Right cardiac atrium (tissue), 5 donors: ENCODE data around the gene HCAR2. TPM values are rescaled to one million over a fixed set of nuclear protein-coding genes. Genes with fewer than 3 reads are reported as not detected.
A peak's percentile ranks its signal among the peaks of the same experiment; 100 is the strongest.
"Not testable (repeated sequence)": the region's sequence is repeated elsewhere in the genome, so short reads cannot be mapped to it uniquely, and the experiment has no call there.

Experiments
- ATAC-seq, 2 donors: fragments of 200-7000 bp; cut with Tn5 transposase; one replicate each; pipeline versions ENCODE4 v1.8.0 to v1.9.1; 2020; ENCODE audit warnings: moderate library complexity in 2 of 2, mild to moderate bottlenecking in 1 of 2
- DNase-seq, 3 donors: peaks; one replicate each; pipeline ENCODE4 v3.0.0-alpha.2; 2020
- H3K27ac ChIP-seq: one replicate; pipeline ENCODE4 v1.5.1; 2013; ENCODE audit warnings: mild to moderate bottlenecking, low read length, control low read depth, moderate library complexity
- H3K27me3 ChIP-seq: one replicate; pipeline ENCODE4 v1.6.1; 2013; ENCODE audit not compliant: control insufficient read depth, insufficient read depth
- H3K4me1 ChIP-seq: one replicate; pipeline ENCODE4 v1.6.1; 2013; ENCODE audit warnings: low read length; ENCODE audit not compliant: control insufficient read depth, insufficient read depth
- H3K4me3 ChIP-seq: one replicate; pipeline ENCODE4 v1.5.1; 2013; ENCODE audit warnings: low read length, control low read depth
- H3K9me3 ChIP-seq: one replicate; pipeline ENCODE4 v1.6.1; 2013; ENCODE audit warnings: low read length; ENCODE audit not compliant: control insufficient read depth
- WGBS: extraction: QIAGEN DNeasy Blood & Tissue Kit; methylation state at CpG from one replicate; pipeline ENCODE4 v1.1.7; 2013; 5-methylcytosine and 5-hydroxymethylcytosine counted together
- intact Hi-C, 4 donors: fragments of 100-400 bp; cut with DNase I; formaldehyde crosslinking; loops; one replicate each; pipeline versions ENCODE4 v1.11.0 to v1.14.0; 2022 to 2023
- polyA plus RNA-seq: library from polyadenylated mRNA; stranded (reverse); fragments of 200-250 nt; gene quantifications from one replicate; pipeline ENCODE4 v1.2.3, GENCODE V29; 2013
- total RNA-seq, 4 donors: library from RNA; stranded (reverse); fragmentation: NEBNext Ultra II Directional; extraction: Animal tissue kit (Norgen Biotek cat#: 25700); gene quantifications; one replicate each; pipeline ENCODE4 v1.2.1, GENCODE V29; 2021
- donor health status: healthy with polysubstance abuse.
- donor health status: DM: no; HTN: yes; CAD: no.
- donor health status: DM: no; HTN: no; CAD: no.
- donor health status: DM: no; HTN: yes; CAD: no; lungs with severe emphysema.
- donor health status: DM: yes; HTN: yes; CAD: no.

Gene HCAR2
- total and polyA plus RNA-seq, 5 donors, result 0.16 to 0.58 TPM; not detected in 3

- H3K4me1 ChIP-seq, result no peaks in the 10 kb centered on the region
- no peak overlapping the region for H3K4me3 ChIP-seq
- no peak for ATAC-seq
- DNase-seq, result no peak
- H3K27me3 ChIP-seq, result no peaks in the 10 kb centered on the region
- intact Hi-C loops, result no loop called here
- no peaks in the 10 kb centered on the region for H3K9me3 ChIP-seq
- H3K27ac ChIP-seq, result no peak overlapping the region
- 78% methylated on average over 3 of the region's 3 CpGs for WGBS
Observed at GRCh38 chr12:122732170-122732569, 29.0 kb upstream of the HCAR2 start.

DNA sequence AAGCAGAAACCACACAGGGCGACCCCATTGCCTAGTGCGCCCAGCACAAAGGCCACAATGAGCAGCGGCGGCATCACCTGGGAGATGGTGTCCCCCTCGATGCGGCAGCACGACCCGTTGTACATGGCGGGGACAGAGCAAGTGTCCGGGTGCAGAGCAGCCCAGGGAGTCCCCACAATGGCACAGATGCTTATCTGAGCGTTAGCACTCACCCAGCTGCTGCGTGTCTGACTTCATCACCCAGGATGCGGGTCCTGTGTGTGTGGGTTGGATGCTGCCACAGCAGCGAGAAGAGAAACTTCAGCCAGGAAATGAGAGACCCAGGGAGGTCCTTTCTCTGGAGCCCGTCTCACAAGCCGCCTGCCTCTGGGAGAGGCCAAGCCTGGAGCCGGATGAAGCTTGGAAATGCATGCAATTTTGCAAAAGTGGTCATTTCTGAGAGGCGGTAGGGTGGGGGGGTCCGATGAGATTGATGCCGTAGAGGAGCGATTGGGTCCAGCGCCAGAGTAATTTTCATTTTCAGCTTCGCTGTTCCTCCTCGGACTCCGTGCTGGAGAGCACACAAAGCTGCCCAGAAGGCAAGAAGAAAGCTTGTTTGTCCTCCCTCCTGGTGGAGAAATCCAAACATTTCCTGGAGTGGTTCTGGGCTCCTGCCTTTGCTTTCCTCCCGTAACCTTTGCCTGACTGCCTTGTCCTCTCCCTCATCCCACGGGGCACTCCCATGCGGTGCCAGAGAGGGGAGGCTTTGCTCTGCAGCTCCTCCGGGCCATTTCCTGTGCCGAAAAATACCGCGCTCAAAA, 27.3 kb upstream of the HCAR2 start, which contains the start of gene HCAR1:
Gene HCAR1 (minus strand): TSS at position 630 of the 800 bp plus-strand sequence. CDS start 505 bp downstream, at position 125.
- DNase-seq (peak in 2 of 3 donors; percentile 25 to 49), ATAC-seq (peak in 1 of 2 donors; percentile 32)
- Histone ChIP-seq H3K27me3 (no peaks in the 10 kb centered on the region), H3K4me3 (peak within 1 kb of the TSS; percentile 35), H3K4me1 (no peaks in the 10 kb centered on the region), H3K9me3 (no peaks in the 10 kb centered on the region), H3K27ac (no peak within 1 kb of the TSS)
- 60% methylated on average over 32 of the region's 32 CpGs for WGBS
- intact Hi-C loops, result no loop called here

- Histone ChIP-seq H3K9me3 (no peaks in the 10 kb centered on the region), H3K4me1 (no peaks in the 10 kb centered on the region), H3K4me3 (no peak overlapping the region), H3K27me3 (no peaks in the 10 kb centered on the region), H3K27ac (no peak overlapping the region)
- intact Hi-C loops, result no loop called here
- ATAC-seq (no peak), DNase-seq (no peak)
- 90% methylated on average over 27 of the region's 27 CpGs for WGBS
Observed at GRCh38 chr12:122729583-122730214, 26.5 kb upstream of the HCAR2 start.

GRCh38 chr12:122726080-122726558, 23.0 kb upstream of the HCAR2 start:
- Histone ChIP-seq H3K27me3 (no peaks in the 10 kb centered on the region), H3K4me1 (no peaks in the 10 kb centered on the region), H3K27ac (no peak overlapping the region), H3K4me3 (no peak overlapping the region), H3K9me3 (no peaks in the 10 kb centered on the region)
- WGBS, result 50% methylated on average over 5 of the region's 5 CpGs
- DNase-seq, result no peak
- ATAC-seq, result no peak
- intact Hi-C loops, result no loop called here

DNA sequence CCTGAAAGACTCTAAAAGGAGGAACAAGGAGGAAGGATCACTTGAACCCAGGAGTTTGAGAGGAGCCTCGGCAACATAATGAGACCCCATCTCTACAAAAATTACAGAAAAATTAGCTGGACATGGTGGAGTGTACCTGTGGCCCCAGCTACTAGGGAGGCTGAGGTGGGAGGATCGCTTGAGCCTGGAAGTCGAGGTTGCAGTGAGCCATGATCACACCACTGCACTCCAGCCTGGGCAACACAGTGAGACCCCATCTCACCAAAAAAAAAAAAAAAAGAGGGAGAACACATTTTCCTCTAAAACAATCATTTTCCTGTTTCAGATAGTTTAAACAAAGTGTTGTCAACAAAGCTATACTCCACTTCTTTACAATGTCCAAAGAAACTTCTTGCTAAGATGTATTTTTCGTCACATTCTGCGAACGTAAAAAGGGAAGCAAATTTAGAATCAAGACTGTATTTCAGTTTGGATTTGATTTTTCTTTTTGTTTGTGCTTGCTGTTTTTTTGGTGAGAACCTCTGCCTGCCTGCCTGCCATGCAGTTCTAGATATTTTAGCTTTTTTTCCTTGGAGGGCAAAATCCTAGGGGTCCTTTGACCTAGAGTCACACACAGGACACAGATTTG, 22.4 kb upstream of the HCAR2 start:
- no peaks in the 10 kb centered on the region for H3K9me3 ChIP-seq
- H3K4me3 ChIP-seq, result no peak overlapping the region
- no peaks in the 10 kb centered on the region for H3K4me1 ChIP-seq
- H3K27ac ChIP-seq, result no peak overlapping the region
- WGBS, result 82% methylated on average over 6 of the region's 6 CpGs
- no peaks in the 10 kb centered on the region for H3K27me3 ChIP-seq
- intact Hi-C loops, result no loop called here
- DNase-seq, result no peak
- no peak for ATAC-seq

DNA sequence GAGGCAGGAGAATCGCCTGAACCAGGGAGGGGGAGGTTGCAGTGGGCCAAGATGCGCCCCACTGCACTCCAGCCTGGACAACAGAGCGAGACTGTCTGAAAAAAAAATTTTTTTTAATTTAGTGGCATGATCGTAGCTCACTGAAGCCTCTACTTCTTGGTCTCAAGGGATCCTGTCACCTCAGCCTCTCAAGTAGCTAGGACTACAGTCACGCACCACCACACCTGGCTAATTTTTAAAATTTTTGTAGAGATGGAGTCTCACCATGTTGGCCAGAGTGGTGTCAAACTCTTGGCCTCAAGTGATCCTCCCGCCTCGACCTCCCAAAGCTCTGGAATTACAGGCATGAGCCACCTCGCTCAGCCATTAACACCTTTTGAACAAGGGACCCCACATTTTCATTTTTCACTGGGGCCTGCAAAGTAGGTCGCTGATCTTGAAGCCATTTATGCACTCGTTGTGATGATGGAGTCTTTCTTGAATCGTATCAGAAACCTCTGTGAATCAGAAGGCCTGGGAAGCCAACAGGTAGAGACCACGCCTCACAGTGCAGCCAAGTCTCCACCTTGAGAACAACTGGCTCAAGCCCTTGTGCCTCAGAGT, 21.6 kb upstream of the HCAR2 start:
- no peak for ATAC-seq
- no peak overlapping the region for H3K4me3 ChIP-seq
- no peak overlapping the region for H3K27ac ChIP-seq
- WGBS, result 93% methylated on average over 12 of the region's 12 CpGs
- DNase-seq, result no peak
- intact Hi-C loops, result no loop called here
- no peaks in the 10 kb centered on the region for H3K27me3 ChIP-seq
- peaks cover 1% of the 10 kb centered on the region for H3K4me1 ChIP-seq
- no peaks in the 10 kb centered on the region for H3K9me3 ChIP-seq

DNA sequence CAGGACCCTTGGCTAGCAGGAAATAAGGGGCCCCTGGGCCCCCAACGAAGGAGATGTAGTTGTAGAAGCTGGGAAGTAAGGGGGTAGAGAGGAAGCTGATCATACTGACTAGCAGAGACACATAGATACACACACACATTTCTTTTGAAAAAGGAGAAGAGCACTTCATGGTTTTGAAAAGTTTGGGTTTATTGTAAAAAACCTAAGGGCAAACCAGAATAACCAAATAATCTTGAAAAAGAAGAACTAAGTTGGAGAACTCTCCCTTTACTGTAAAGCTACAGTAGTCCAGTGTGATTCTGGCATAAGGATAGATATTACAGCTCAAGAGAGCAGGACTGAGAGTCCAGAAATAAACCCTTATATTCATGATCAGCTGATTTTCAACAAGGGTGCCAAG, 19.2 kb upstream of the HCAR2 start:
- H3K4me1 ChIP-seq, result peaks cover 1% of the 10 kb centered on the region
- H3K9me3 ChIP-seq, result no peaks in the 10 kb centered on the region
- ATAC-seq (no peak), DNase-seq (no peak)
- intact Hi-C loops, result no loop called here
- 40% methylated on average over 1 of the region's 1 CpG for WGBS
- no peak overlapping the region for H3K27ac ChIP-seq
- H3K27me3 ChIP-seq, result no peaks in the 10 kb centered on the region
- H3K4me3 ChIP-seq, result no peak overlapping the region

- intact Hi-C loops, result no loop called here
- H3K4me3 ChIP-seq, result no peak overlapping the region
- WGBS, result 81% methylated on average over 11 of the region's 11 CpGs
- no peaks in the 10 kb centered on the region for H3K9me3 ChIP-seq
- H3K4me1 ChIP-seq, result peaks cover 1% of the 10 kb centered on the region
- no peak for ATAC-seq
- H3K27me3 ChIP-seq, result no peaks in the 10 kb centered on the region
- no peak for DNase-seq
- no peak overlapping the region for H3K27ac ChIP-seq
Observed at GRCh38 chr12:122721057-122721545, 17.9 kb upstream of the HCAR2 start.

GRCh38 chr12:122716658-122717057, 13.5 kb upstream of the HCAR2 start, which contains the start of gene HCAR3:
Gene HCAR3 (minus strand): TSS chr12:122716811. CDS start chr12:122716737, 74 bp downstream.
- H3K27ac ChIP-seq, DNase-seq, H3K4me3 ChIP-seq, intact Hi-C loops, H3K27me3 ChIP-seq, H3K9me3 ChIP-seq, ATAC-seq, H3K4me1 ChIP-seq: not testable (repeated sequence)
- 76% methylated on average over 10 of the region's 10 CpGs for WGBS

GRCh38 chr12:122715211-122715610, 12.1 kb upstream of the HCAR2 start:
- H3K4me3 ChIP-seq, H3K9me3 ChIP-seq, H3K27me3 ChIP-seq, intact Hi-C loops, H3K4me1 ChIP-seq, ATAC-seq, H3K27ac ChIP-seq, DNase-seq: not testable (repeated sequence)
- 69% methylated on average over 6 of the region's 6 CpGs for WGBS
